NCI-H1930 (cell line): ENCODE measurements around the gene NRN1L.

ENCODE experiments used
- DNase-seq, 2 experiments: peaks; one replicate each; lab custom pipeline; 2025; lab: John Stamatoyannopoulos, UW

The NRN1L gene

DNA sequence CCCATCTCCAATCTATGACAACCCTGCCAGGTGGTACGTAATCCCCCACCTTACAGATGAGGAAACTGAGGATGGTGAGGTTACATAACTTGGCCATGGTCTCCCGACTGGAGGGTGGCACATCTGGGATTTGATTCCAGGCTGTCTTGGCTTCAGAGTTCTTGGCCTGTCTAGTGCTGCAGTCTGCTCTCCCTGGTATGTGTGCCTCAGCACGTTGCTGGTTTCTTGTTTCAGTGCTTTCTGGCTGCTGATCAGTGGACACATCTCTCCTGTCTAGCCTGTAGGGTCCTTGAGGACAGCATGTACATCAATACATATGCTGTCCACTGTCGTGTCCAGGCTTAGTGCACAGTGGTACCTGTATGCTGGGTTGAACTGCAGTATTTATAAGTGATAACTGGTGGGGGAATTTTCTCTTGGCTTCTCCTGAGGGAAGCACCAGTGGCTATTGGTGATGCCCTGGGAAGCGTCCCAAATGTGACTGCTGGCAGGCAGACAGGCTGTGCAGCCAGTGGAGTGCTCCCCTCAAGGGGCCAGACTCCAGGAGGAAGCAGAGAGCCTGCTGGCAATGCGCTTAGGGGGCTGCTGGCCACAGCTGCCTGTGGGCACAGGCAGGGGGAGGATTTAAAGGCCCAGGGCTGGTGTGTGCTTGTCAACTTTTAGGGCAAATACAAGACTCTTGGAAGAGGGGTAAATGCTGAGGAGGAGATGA is 32.6 kb downstream of the NRN1L start:
- DNase-seq: no peak

DNA sequence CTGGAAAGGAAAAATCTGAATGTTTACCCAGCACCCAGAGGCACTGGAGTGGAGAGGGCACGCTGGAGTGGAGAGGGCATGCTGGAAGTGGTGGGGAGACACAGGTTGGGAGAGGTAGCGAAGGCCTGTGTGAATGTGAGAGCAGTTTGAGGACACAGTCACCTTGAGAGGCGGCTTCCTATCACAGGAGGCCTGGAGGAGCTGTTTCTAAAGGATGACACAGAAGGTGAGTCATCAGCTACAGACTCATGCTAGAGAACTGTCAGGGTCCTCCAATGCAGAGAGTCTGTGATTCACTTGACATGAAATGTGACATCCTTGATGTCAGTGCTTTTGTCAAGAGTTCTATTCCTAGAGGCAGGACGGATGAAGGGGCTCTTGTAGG is 33.2 kb downstream of the NRN1L start:
- no peak for DNase-seq

DNA sequence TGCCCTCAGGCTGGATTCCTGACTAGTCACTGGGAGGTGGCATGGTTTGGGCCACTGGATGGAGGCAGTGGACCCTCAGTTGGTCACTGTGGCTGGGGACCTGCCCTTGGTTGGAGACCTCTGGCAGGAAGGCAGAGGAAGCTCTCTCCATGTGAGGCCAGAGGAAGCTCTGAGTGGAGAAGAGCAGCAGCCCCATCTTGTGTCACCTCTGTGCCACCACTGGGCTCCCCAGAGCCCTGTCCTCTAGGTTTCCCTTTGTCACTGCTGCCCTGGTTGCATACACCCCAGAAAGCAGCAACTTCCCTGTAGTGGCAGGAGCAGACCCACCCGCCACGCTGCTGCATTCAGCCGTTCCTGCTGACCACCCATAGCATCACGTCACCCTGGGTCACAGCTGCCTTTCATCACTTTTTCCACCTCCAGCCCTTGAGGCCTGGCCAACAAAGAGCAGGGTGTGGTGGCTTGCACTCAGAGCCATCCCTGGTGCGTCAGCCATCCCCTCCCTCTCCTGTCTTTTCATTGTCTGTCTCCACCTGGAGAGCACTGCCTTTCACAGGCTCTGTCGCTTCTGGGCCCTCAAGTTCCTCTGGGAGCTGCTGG is 35.0 kb downstream of the NRN1L start:
- DNase-seq: no peak

DNA sequence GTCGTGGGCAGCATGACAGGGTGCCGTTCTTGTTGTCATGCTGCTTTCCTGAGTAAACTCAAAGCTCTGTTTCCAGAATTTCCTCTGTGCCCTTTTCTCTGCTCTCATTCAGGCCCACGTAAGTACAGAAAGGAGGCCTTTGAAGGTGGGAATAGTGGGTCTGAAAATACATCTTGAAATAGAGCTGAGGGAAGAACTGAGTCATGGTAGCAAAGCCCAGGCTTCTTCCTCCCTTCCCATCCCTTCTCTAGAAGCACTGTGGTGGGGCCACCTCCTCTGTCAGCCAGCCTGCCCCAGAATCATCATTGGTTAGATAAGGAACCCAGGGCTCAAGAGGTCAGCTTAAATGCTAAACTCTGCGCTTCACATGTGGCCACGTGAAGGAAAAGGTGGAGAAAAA is 37.5 kb downstream of the NRN1L start:
- DNase-seq: no peak

DNA sequence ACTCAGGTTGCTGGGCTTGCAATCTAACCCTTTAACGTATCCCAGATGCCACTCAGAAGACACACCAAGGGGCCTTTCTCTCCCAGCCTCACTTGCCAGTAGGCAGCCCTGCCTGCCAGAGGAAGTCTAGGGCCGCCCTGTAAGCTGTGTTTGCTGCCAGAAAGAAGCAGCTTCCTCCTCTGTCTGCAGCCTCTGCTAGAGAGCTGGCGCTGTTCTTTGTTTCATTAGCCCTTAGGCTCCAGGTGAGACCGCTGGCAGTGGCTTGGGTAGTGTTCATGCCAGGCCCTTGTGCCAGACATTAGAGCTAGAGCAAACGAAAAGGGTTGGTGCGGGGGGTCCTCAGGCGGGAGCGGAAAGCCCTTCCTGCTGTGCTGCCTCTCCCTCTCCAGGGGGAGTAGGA is 38.1 kb downstream of the NRN1L start:
- no peak for DNase-seq

DNA sequence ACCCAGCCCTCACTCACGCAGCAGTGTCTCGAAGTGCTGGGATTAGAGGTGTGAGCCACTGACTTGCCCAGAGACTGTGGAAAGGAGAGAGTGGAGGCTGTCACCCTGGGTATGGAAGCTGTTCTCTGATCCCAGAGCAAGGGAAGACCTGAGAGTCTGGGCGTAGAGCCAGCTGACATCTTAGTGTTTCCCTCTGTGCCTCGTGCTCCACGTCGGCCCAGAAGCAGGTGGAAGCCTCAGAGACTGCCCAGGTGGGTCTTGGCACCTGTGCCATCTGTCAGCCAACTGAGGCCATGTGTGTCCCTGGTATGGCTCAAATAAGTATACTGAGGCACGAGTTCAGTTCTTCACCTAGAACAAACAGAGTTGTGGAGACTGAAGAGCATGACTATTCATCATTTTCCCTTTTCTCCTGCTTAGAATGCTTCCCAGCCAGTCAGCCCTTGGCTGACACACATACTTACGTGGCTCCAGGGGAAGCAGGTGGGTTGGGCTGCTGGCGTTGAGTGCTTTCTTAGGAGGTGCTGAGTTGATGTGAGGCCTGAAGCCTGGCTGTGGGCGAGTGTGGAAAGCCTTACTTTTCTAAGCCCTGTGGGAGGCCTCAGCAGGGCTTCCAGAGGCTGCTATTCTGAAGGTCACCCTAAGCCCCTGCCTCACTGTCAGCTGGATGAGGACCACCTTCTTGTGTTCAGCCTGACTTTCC is 38.9 kb downstream of the NRN1L start:
- no peak for DNase-seq

DNA sequence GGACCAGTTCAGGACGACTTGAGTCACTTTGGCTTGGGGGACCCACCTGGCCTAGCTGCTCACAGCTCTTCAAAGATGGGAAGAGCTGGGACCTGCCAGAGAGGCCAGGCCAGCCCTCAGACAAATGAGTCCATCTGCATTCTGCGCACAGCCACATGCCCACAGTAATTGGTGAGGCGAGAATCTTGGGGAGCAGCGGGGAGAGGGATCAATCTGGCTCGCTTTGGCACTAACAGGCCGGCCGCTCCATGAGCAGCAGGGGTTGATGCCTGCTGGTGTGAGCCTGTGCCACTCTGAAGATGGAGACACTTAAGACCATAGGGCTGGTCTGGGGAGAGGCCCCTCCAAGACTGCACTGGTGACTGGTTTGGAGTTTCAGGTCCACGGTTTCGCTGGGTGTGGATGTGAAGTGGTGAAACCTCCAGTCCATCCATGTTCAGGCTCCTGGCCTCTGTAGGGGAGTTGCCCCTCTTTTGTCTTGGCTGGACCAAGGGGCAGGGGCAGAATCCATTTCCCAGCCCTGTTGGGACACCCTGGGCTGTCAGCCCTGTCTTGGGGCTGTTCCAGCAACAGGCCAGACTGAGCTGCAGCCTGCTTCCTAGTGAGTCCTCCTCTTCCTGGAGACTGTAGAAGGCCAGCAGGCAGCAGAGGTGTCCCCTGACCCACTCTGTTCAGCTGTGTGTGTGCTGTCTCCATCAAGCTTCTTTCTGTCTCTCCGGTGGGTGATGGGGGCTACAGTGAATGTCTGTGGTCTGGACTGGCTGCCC is 39.6 kb downstream of the NRN1L start:
- DNase-seq: no peak

DNA sequence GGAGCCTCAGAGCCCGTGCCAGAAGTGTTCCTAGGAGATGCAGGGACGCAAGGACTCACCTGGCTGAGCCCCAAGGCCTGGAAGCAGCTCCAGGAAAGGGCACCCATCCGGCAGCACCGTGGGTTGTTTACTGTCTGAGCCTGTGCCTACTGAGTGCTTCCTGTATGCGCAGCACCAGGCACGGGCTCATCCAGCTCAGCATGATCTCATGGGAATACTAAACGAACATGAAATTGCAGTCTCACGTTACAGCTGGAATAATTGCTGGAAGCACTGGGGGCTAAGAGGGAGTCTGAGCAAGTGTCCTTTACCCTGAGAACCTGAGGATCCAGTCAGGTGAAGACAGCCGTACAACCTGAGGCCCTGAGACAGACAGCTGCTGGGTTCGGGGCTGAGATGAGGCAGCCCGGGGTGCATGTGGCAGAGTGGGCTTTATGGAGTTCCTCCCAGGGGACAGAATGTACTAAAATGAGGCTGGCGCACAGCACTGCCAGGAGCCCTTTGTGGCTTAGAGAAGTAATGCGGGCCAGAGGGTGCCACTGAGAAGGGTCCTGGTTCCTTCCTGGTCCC is 41.6 kb downstream of the NRN1L start:
- DNase-seq: peak in 1 of 2 experiments; percentile 22

DNA sequence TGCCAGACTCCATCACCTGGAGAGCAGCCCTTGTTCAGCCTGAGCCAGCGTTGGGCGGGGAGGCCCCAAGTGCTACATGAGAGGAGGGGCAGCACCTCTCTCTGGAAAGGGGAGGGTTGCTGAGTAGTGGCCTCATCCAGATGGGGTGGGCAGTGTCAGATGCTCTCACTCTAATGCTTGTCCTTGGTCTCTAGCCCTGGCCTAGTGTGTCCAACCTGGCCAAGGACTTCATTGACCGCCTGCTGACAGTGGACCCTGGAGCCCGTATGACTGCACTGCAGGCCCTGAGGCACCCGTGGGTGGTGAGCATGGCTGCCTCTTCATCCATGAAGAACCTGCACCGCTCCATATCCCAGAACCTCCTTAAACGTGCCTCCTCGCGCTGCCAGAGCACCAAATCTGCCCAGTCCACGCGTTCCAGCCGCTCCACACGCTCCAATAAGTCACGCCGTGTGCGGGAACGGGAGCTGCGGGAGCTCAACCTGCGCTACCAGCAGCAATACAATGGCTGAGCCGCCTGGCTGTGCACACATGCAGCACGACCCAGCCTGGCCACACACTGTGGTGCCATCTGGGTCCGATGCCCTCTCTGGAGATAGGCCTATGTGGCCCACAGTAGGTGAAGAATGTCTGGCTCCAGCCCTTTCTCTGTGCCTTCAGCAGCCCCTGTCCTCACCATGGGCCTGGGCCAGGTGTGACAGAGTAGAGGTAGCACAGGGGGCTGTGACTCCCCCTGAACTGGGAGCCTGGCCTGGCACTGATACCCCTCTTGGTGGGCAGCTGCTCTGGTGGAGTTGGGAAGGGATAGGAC is 42.7 kb downstream of the NRN1L start:
- no peak for DNase-seq

DNA sequence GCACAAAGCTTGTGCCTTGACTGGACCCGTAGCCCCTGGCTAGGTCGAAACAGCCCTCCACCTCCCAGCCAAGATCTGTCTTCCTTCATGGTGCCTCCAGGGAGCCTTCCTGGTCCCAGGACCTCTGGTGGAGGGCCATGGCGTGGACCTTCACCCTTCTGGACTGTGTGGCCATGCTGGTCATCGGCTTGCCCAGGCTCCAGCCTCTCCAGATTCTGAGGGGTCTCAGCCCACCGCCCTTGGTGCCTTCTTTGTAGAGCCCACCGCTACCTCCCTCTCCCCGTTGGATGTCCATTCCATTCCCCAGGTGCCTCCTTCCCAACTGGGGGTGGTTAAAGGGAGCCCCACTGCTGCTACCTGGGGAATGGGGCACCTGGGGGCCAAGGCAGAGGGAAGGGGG is 43.5 kb downstream of the NRN1L start:
- DNase-seq: no peak

DNA sequence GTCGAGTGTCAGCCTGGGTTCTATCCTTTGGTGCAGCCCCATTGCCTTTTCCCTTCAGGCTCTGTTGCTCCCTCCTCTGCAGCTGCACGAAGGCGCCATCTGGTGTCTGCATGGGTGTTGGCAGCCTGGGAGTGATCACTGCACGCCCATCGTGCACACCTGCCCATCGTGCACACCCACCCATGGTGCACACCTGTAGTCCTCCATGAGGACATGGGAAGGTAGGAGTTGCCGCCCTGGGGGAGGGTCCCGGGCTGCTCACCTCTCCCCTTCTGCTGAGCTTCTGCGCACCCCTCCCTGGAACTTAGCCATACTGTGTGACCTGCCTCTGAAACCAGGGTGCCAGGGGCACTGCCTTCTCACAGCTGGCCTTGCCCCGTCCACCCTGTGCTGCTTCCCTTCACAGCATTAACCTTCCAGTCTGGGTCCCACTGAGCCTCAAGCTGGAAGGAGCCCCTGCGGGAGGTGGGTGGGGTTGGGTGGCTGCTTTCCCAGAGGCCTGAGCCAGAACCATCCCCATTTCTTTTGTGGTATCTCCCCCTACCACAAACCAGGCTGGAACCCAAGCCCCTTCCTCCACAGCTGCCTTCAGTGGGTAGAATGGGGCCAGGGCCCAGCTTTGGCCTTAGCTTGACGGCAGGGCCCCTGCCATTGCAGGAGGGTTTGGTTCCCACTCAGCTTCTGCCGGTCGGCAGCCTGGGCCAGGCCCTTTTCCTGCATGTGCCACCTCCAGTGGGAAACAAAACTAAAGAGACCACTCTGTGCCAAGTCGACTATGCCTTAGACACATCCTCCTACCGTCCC is 44.1 kb downstream of the NRN1L start:
- DNase-seq: peak; percentile 30 to 42

DNA sequence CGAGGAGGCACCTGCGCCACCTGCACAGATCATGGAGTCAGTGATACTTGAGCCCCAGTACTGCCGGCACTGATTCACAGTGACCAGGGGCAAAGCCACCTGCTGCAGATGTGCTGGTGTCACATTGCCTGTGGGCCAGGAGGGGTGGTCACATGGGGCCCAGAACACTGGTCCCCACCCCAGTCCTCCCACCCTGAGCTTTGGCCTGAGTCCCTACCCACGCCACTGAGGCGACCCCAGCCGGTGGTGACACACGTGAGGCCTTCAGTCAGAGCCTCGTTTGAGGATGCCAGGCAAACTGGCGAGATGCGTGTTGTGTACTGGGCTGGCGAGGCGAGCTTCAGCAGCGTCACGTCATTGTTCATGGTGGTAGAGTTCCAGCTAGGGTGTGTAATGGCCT is 45.5 kb downstream of the NRN1L start:
- no peak for DNase-seq

DNA sequence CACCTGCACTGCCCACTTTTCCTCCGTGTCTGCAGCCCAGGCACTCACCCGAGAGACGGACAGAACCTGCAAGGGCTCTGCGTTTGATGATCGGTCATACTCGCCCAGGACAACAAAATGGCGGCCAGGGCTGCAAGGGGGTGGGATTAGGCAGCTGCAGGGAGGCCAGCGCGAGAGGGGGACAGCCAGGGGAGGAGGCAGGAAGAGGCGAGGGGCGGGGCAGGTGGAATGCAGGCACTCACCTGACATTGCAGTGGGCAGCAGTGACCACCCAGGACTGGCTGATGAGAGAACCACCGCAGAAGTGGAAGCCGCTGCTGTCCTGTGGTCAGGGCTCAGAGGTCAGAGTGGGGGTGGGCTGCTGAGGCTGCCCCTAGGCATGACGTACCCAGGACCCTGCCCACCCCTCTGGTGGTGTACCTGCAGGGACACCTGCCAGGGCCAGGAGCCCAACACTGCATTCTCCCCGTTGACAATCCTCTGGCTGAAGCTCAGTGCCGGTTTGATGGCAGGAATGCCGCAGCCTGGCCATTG is 46.1 kb downstream of the NRN1L start:
- no peak for DNase-seq

DNA sequence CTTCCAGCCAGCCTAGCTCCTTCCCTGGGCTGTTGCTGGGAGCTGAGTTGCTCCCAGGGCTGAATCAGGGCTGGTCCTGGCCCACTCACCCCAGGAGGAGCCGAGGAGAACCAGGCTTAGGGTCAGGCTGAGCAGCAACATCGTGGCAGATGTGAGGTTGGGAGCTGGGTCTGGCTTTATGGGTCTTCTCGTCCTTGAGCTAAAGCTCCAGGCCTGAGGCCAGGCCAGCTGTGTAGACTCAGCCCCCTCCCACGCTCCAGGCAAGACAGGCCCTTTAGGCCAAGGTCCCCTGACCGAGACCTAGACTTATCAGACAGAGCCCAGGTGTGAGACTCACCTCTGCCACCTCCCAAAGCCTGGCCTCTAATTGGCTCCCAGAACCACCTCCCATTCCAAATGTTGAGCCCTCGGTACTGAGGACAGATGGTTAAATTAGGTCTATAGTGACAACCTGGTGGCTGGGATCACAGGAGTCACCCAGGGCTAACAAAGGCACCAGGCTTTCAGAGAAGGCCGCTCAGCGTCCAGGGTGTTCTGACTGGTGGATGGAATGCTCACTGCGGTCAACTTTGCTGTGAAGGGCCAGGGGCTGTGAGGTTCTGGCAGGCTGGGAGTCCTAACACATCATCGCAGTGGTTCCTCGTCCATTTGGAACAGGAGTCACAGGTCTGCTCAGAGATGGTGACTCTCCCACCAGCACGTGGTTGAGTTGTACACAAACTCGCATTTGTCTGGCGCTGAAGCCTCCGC is 47.2 kb downstream of the NRN1L start, which contains the start of gene CTRL:
Gene CTRL (minus strand): TSS at position 151 of the 750 bp plus-strand sequence. CDS start 10 bp downstream, at position 141.
- DNase-seq: no peak

DNA sequence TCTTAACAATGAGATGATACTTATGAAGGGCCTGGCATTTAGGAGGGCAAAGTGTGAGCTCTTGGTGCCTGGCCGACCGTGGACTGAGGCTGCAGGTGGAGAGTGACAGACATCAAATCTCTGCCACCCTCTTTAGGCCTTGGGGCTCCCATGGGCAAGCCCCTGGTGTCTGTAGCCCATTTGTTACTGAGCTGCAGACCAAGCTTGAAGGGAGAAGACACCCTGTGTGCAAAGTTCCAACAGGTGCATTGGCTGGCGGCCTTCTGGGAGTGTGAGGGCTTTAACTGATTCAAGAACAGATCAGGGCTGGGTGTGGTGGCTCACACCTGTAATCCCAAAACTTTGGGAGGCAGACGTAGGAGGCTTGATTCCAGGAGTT is 47.8 kb downstream of the NRN1L start:
- DNase-seq: no peak

DNA sequence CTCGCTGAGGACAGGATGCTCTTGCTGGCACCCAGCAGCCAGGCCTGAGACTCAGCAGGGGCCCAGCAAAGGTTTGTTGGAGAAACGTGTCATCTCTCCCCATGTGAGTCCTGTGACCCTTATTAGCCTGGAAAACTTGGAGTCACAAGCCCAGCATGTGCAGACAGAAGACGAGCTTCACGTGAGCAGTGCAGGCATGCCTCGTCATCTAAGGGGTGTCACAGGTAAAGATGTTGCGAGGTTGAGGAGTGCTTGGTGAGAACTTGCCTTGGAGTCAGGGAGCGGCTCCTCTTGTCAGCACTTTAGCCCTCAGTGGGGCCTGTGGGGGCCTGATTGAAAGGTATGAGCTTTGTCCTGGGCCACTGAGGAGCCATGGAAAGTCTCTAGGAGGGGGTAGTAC is 49.1 kb downstream of the NRN1L start:
- no peak for DNase-seq

DNA sequence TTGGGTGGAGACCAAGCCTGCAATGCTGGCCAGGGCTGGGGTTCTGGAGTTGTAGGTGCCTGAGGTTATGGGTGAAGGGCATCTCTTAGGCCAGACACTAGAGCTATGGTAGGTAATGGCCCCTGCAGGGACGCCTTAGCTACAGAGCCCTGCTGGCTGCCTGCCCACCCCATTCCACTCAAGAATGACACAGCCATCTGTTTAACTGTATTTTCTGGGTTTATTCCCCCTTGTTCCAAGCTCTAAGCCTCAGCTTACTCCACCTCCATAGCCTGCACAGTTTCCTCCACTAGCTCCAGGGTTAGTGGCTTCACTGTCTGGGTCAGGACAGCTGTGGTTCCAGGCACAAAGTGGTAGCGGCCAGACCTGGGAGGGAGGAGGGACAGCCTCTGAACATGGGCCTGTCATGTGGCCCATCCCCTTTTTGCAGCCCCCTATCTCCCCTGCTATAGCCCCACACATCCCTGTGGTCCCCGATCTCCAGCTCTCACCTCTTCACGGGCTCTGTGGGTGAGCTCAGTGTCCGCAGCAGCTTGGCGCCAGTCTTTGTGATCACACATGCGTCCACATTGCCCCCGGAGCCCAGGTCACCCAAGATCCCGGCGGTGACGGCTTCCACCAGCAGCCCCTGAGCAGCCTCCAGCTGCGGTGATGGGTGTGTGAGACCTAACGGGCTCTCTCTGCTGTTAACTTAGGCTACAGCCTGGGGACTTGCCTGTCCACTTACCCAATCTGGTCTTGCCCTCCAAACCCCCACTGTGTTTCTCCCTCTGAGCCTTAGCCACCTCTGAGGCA is 49.8 kb downstream of the NRN1L start:
- DNase-seq: no peak

DNA sequence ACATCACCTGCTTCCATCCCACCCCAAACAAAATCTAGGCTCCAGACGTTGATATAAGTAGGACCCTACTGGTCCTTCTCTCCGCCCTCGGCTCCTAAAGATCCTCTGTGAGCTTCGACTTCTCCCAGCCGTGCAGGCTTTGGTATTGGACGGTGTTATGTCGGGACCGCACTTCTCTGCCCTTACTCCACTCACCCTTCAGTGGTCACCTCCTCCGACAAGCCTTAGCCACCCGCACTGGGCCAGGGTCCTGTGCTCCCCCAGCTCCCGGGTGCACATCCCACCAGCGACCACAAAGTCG is 50.4 kb downstream of the NRN1L start:
- no peak for DNase-seq
